ENCODE results near the gene TCF7L2.

TCF7L2 gene

GRCh38 chr10:113066561-113067312, 116.7 kb downstream of the TCF7L2 start:
- DNase-seq, result no peak

- DNase-seq, result no peak
These were observed 117.5 kb downstream of the TCF7L2 start for GRCh38 chr10:113067501-113067900.

- no peak for DNase-seq
These were observed 118.3 kb downstream of the TCF7L2 start for GRCh38 chr10:113068178-113068890.

GRCh38 chr10:113069595-113069994, 119.5 kb downstream of the TCF7L2 start:
- no peak for DNase-seq

- DNase-seq, result no peak
These were observed 121.4 kb downstream of the TCF7L2 start for GRCh38 chr10:113071446-113071845.

- DNase-seq, result no peak
These were observed 123.6 kb downstream of the TCF7L2 start for GRCh38 chr10:113073549-113074189.

GRCh38 chr10:113076949-113077348, 126.9 kb downstream of the TCF7L2 start:
- DNase-seq, result no peak

- DNase-seq, result no peak
These were observed 128.3 kb downstream of the TCF7L2 start for GRCh38 chr10:113078282-113078907.

- DNase-seq, result no peak
These were observed 130.2 kb downstream of the TCF7L2 start for GRCh38 chr10:113080061-113080924.

GRCh38 chr10:113080925-113081229, 130.8 kb downstream of the TCF7L2 start:
- no peak for DNase-seq

GRCh38 chr10:113084031-113084430, 134.0 kb downstream of the TCF7L2 start:
- DNase-seq, result no peak

GRCh38 chr10:113085776-113086175, 135.7 kb downstream of the TCF7L2 start:
- no peak for DNase-seq

GRCh38 chr10:113086282-113086681, 136.2 kb downstream of the TCF7L2 start:
- no peak for DNase-seq

GRCh38 chr10:113087165-113088029, 137.3 kb downstream of the TCF7L2 start:
- DNase-seq, result no peak

- DNase-seq, result no peak
These were observed 138.1 kb downstream of the TCF7L2 start for GRCh38 chr10:113088194-113088593.

- DNase-seq, result no peak
These were observed 139.5 kb downstream of the TCF7L2 start for GRCh38 chr10:113089551-113089950.

GRCh38 chr10:113091920-113092319, 141.9 kb downstream of the TCF7L2 start:
- DNase-seq, result no peak

GRCh38 chr10:113093188-113094113, 143.4 kb downstream of the TCF7L2 start:
- no peak for DNase-seq

GRCh38 chr10:113094114-113094486, 144.1 kb downstream of the TCF7L2 start:
- no peak for DNase-seq
